Breast epithelium (tissue), 4 donors: Measurements from ENCODE around the gene PDE10A. TPM values are rescaled to one million over a fixed set of nuclear protein-coding genes. Genes with fewer than 3 reads are reported as not detected.

ENCODE experiments used
- DNase-seq, 2 donors: peaks; one replicate each; pipeline ENCODE4 v3.0.0-alpha.2; 2019; ENCODE audit warnings: low spot score in 2 of 2
- H3K27ac ChIP-seq, 2 donors: fragments of 200-600 bp; sonication (generic) in 1 of 2; one replicate each; pipeline ENCODE4 v1.5.1; 2016 to 2019; ENCODE audit warnings: mild to moderate bottlenecking in 1 of 2
- H3K27me3 ChIP-seq, 2 donors: fragments of 200-600 bp; sonication (generic) in 1 of 2; one replicate each; pipeline versions ENCODE4 v1.5.1 to v1.6.0; 2017 to 2019; ENCODE audit warnings: control low read depth in 1 of 2, mild to moderate bottlenecking in 1 of 2
- H3K36me3 ChIP-seq: fragments of 200-600 bp; one replicate; pipeline ENCODE4 v1.5.1; 2019
- H3K4me1 ChIP-seq, 2 donors: fragments of 200-600 bp; sonication (generic); one replicate each; pipeline ENCODE4 v1.5.1; 2016 to 2019; ENCODE audit warnings: control low read depth in 1 of 2
- H3K4me3 ChIP-seq, 3 donors: fragments of 200-600 bp; sonication (generic); 1 replicate in 2 of 3; 2 replicates in 1 of 3; pipeline ENCODE4 v1.5.1; 2016 to 2019; ENCODE audit warnings: mild to moderate bottlenecking in 3 of 3, moderate library complexity in 2 of 3
- H3K9me3 ChIP-seq, 2 donors: fragments of 200-600 bp; sonication (generic) in 1 of 2; one replicate each; pipeline ENCODE4 v1.5.1; 2016 to 2019; ENCODE audit warnings: control low read depth in 1 of 2
- CTCF ChIP-seq, 3 donors: fragments of 450-650 bp; IDR thresholded peaks; one replicate each; pipeline ENCODE4 v1.5.1; 2016 to 2017; ENCODE audit warnings: antibody characterized with exemption in 3 of 3, mild to moderate bottlenecking in 3 of 3, moderate library complexity in 3 of 3
- POLR2A ChIP-seq: fragments of 450-650 bp; IDR thresholded peaks from one replicate; pipeline ENCODE4 v1.6.1; 2016; ENCODE audit warnings: antibody characterized with exemption, mild to moderate bottlenecking, moderate library complexity
- POLR2AphosphoS5 ChIP-seq, 3 donors: sonication (generic); formaldehyde crosslinking; IDR thresholded peaks; one replicate each; pipeline ENCODE4 v1.6.1; 2017; ENCODE audit warnings: antibody characterized with exemption in 3 of 3
- intact Hi-C: fragments of 100-400 bp; cut with DNase I; formaldehyde crosslinking; loops from one replicate; pipeline ENCODE4 v1.15.1; 2023; ENCODE audit warnings: low total_unique reads
- total RNA-seq, 3 donors: library from RNA; depleted of rRNA; stranded (reverse); fragments of >200 nt; gene quantifications; one replicate each; pipeline ENCODE4 v1.1.0, GENCODE V29; 2016

The PDE10A gene
- total RNA-seq, 3 donors from 2014 or later: 2.7 to 22.0 (median 12.6) TPM

GRCh38 chr6:165484178-165484889, 178.7 kb downstream of the PDE10A start:
- Histone ChIP-seq H3K4me3 (no peak overlapping the region), H3K36me3 (no peaks in the 10 kb centered on the region), H3K4me1 (no peaks in the 10 kb centered on the region), H3K27ac (no peak overlapping the region), H3K27me3 (no peaks in the 10 kb centered on the region), H3K9me3 (no peaks in the 10 kb centered on the region)
- DNase-seq: no peak
- TF ChIP-seq CTCF (IDR thresholded peaks at IDR 0.05) (no peak), POLR2AphosphoS5 (IDR thresholded peaks at IDR 0.05) (no peak), POLR2A (no peak)
- intact Hi-C loops: no loop called here

GRCh38 chr6:165481921-165482320, 181.1 kb downstream of the PDE10A start:
- intact Hi-C loops: no loop called here

GRCh38 chr6:165480916-165481315, 182.1 kb downstream of the PDE10A start:
- no peaks in the 10 kb centered on the region for H3K27me3 ChIP-seq
- no peaks in the 10 kb centered on the region for H3K4me1 ChIP-seq
- no peaks in the 10 kb centered on the region for H3K9me3 ChIP-seq
- intact Hi-C loops: no loop called here
- TF ChIP-seq POLR2AphosphoS5 (IDR thresholded peaks at IDR 0.05) (no peak), CTCF (IDR thresholded peaks at IDR 0.05) (no peak), POLR2A (no peak)
- no peak for DNase-seq
- no peak overlapping the region for H3K27ac ChIP-seq
- H3K4me3 ChIP-seq: no peak overlapping the region
- H3K36me3 ChIP-seq: no peaks in the 10 kb centered on the region

More at GRCh38 chr6:165481921-165482320, 181.1 kb downstream of the PDE10A start:
- DNase-seq: no peak
- H3K4me1 ChIP-seq: no peaks in the 10 kb centered on the region
- H3K36me3 ChIP-seq: no peaks in the 10 kb centered on the region
- no peak overlapping the region for H3K27ac ChIP-seq
- TF ChIP-seq POLR2A (no peak), POLR2AphosphoS5 (IDR thresholded peaks at IDR 0.05) (no peak), CTCF (IDR thresholded peaks at IDR 0.05) (no peak)
- H3K4me3 ChIP-seq: no peak overlapping the region
- H3K9me3 ChIP-seq: no peaks in the 10 kb centered on the region
- no peaks in the 10 kb centered on the region for H3K27me3 ChIP-seq

GRCh38 chr6:165478581-165478980, 184.5 kb downstream of the PDE10A start:
- no peaks in the 10 kb centered on the region for H3K27me3 ChIP-seq
- H3K9me3 ChIP-seq: no peaks in the 10 kb centered on the region
- H3K4me3 ChIP-seq: no peak overlapping the region
- H3K27ac ChIP-seq: no peak overlapping the region
- no peaks in the 10 kb centered on the region for H3K4me1 ChIP-seq
- TF ChIP-seq CTCF (IDR thresholded peaks at IDR 0.05) (no peak), POLR2A (no peak), POLR2AphosphoS5 (IDR thresholded peaks at IDR 0.05) (no peak)
- no peak for DNase-seq
- no peaks in the 10 kb centered on the region for H3K36me3 ChIP-seq
- intact Hi-C loops: no loop called here

- no peak for TF ChIP-seq POLR2AphosphoS5 (IDR thresholded peaks at IDR 0.05)
- TF ChIP-seq POLR2A: no peak
- H3K4me1 ChIP-seq: no peaks in the 10 kb centered on the region
- peaks cover 0 to under 1% of the 10 kb centered on the region in 2 donors for H3K9me3 ChIP-seq
- H3K27ac ChIP-seq: no peak overlapping the region
- H3K4me3 ChIP-seq: no peak overlapping the region
- no peaks in the 10 kb centered on the region for H3K27me3 ChIP-seq
- DNase-seq: no peak
- H3K36me3 ChIP-seq: no peaks in the 10 kb centered on the region
- intact Hi-C loops: loop anchor here (5.0 kb wide), 1 partner anchor 63 kb away; no protein-coding TSS in a partner anchor
Measured at GRCh38 chr6:165469483-165469882, 193.6 kb downstream of the PDE10A start.
